ENCODE measurements around the gene FAM25G.

GRCh38 chr10:47454008-47454779 lies 37.3 kb downstream of the FAM25G start:
- TF ChIP-seq CTCF (IDR thresholded peaks at IDR 0.05) (no peak), POLR2AphosphoS5 (IDR thresholded peaks at IDR 0.05) (no peak)
